B cell (primary cell): ENCODE results near the gene BAG2.

Experiments
- CTCF ChIP-seq: fragments of 200-600 bp; IDR thresholded peaks from one replicate; pipeline ENCODE4 v1.8.0; 2022; ENCODE audit warnings: antibody characterized with exemption, mild to moderate bottlenecking
- EZH2 ChIP-seq: IDR thresholded peaks from 2 replicates; pipeline ENCODE4 v1.6.1; 2012; ENCODE audit warnings: borderline replicate concordance, low read depth, mild to moderate bottlenecking, moderate library complexity, low read length; ENCODE audit not compliant: insufficient read depth, poor library complexity, severe bottlenecking

GRCh38 chr6:57159127-57159526 is 13.0 kb upstream of the BAG2 start:
- TF ChIP-seq CTCF (no peak), EZH2 (no peak)
